Measurements from ENCODE around the gene CCDC107. TPM values are rescaled to one million over a fixed set of nuclear protein-coding genes. Genes with fewer than 3 reads are reported as not detected.
A peak's percentile ranks its signal among the peaks of the same experiment; 100 is the strongest.

Gene CCDC107
- total RNA-seq (12.1 and 13.8 TPM in 2 replicates), polyA plus RNA-seq (39.5 and 42.2 TPM in 2 replicates)

DNA sequence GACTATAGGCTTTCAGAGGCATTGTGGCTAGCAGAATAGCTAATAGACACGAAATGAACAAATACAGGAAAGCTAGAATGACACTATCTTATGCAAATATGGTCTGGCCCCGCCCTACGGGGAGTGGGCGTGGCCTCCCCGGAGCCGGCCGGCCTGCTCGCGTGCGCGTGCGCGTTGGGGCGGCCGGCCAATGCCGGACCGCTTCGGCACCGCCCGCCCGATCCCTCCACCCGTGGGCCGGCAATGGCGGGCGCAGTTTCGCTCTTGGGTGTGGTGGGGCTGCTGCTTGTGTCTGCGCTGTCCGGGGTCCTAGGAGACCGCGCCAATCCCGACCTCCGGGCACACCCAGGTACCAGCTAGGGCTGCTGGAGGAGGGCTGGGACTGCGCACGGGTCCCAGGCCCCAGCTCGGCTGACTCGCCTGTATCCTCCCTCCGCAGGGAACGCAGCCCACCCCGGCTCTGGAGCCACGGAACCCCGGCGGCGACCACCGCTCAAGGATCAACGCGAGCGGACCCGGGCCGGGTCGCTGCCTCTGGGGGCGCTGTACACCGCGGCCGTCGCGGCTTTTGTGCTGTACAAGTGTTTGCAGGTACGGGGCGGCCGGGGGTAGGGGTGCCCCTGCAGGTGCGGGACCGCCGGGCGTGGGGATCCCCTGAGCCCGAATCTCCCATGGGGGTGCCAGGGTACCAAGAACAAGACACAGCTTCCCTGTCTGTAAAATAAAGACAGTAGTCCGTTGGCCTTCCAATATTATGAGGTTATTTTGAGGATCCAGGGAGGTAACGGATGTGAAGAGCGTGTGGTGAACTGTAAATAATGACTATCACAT, at the start of gene CCDC107:
Gene CCDC107 (plus strand): TSS at position 156 of the 831 bp plus-strand sequence. CDS start 88 bp downstream, at position 244.
- Histone ChIP-seq H2AFZ (peak within 1 kb of the TSS; percentile 38), H3K9me3 (ENCODE audit: low read depth) (no peaks in the 10 kb centered on the region), H3K4me1 (ENCODE audit: insufficient read depth) (peaks cover 6% of the 10 kb centered on the region), H3K9me2 (replicated peaks; ENCODE audit: insufficient read depth) (no peaks in the 10 kb centered on the region), H3K4me3 (peak within 1 kb of the TSS; percentile 50), H3K4me2 (peak within 1 kb of the TSS; percentile 70), H3K27ac (peak within 1 kb of the TSS; percentile 98), H3K27me3 (no peaks in the 10 kb centered on the region), H4K20me1 (ENCODE audit: insufficient read depth, poor library complexity, severe bottlenecking) (no peaks in the 10 kb centered on the region), H3K79me2 (peaks cover 11% of the 10 kb centered on the region), H3K36me3 (replicated peaks; ENCODE audit: insufficient read depth, low read depth) (no peaks in the 10 kb centered on the region)
- peak; percentile 96 for DNase-seq (ENCODE audit: low spot score)
- TF ChIP-seq EZH2 (IDR thresholded peaks at IDR 0.05; ENCODE audit: borderline replicate concordance) (no peak), CTCF (IDR thresholded peaks at IDR 0.05; ENCODE audit: poor library complexity) (peak; percentile 86), EZH2phosphoT487 (IDR thresholded peaks at IDR 0.05; ENCODE audit: low read depth, severe bottlenecking, unreplicated experiment) (no peak)
- WGBS (ENCODE audit: low lambda C conversion rate, missing lambda C conversion rate): 1% methylated on average over 62 of the region's 67 CpGs

DNA sequence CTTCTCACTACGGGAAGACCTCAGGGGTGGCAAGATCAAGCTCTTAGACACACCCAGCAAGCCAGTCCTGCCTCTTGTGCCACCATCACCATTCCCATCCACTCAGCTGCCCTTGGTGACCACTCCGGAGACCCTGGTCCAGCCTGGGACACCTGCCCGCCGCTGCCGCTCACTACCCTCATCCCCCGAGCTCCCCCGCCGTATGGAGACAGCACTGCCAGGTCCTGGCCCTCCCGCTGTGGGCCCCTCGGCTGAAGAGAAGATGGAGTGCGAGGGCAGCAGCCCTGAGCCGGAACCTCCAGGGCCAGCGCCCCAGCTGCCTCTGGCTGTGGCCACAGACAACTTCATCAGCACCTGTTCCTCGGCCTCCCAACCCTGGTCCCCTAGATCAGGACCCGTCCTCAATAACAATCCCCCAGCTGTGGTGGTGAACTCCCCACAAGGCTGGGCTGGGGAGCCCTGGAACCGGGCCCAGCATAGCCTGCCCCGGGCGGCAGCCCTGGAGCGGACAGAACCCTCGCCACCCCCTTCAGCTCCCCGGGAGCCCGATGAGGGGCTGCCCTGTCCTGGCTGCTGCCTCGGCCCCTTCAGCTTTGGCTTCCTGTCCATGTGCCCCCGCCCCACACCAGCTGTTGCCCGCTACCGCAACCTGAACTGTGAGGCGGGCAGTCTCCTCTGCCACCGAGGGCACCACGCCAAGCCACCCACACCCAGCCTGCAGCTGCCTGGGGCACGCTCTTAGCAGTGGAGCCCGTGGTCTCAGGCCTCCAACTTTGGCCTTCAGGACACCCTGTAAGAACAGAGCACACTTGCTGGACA, 48.9 kb upstream of the CCDC107 start:
- Histone ChIP-seq H4K20me1 (ENCODE audit: insufficient read depth, poor library complexity, severe bottlenecking) (peaks cover 18% of the 10 kb centered on the region), H3K9me2 (replicated peaks; ENCODE audit: insufficient read depth) (no peaks in the 10 kb centered on the region), H3K27ac (no peak overlapping the region), H3K79me2 (peaks cover 20% of the 10 kb centered on the region), H2AFZ (no peak overlapping the region), H3K27me3 (peaks cover 4% of the 10 kb centered on the region), H3K4me3 (no peak overlapping the region), H3K9me3 (ENCODE audit: low read depth) (no peaks in the 10 kb centered on the region), H3K36me3 (replicated peaks; ENCODE audit: insufficient read depth, low read depth) (no peaks in the 10 kb centered on the region), H3K4me2 (no peak overlapping the region), H3K4me1 (ENCODE audit: insufficient read depth) (peaks cover 6% of the 10 kb centered on the region)
- no peak for DNase-seq (ENCODE audit: low spot score)
- WGBS (ENCODE audit: low lambda C conversion rate, missing lambda C conversion rate): 97% methylated on average over 29 of the region's 31 CpGs
- TF ChIP-seq EZH2phosphoT487 (IDR thresholded peaks at IDR 0.05; ENCODE audit: low read depth, severe bottlenecking, unreplicated experiment): no peak
- TF ChIP-seq EZH2 (IDR thresholded peaks at IDR 0.05; ENCODE audit: borderline replicate concordance): no peak
- no peak for TF ChIP-seq CTCF (IDR thresholded peaks at IDR 0.05; ENCODE audit: poor library complexity)

- H3K4me2 ChIP-seq: no peak overlapping the region
- peaks cover 6% of the 10 kb centered on the region for H3K4me1 ChIP-seq (ENCODE audit: insufficient read depth)
- no peaks in the 10 kb centered on the region for H3K36me3 ChIP-seq (replicated peaks; ENCODE audit: insufficient read depth, low read depth)
- H2AFZ ChIP-seq: no peak overlapping the region
- no peak overlapping the region for H3K4me3 ChIP-seq
- TF ChIP-seq EZH2phosphoT487 (IDR thresholded peaks at IDR 0.05; ENCODE audit: low read depth, severe bottlenecking, unreplicated experiment) (no peak), CTCF (IDR thresholded peaks at IDR 0.05; ENCODE audit: poor library complexity) (no peak), EZH2 (IDR thresholded peaks at IDR 0.05; ENCODE audit: borderline replicate concordance) (no peak)
- no peak for DNase-seq (ENCODE audit: low spot score)
- H3K27ac ChIP-seq: no peak overlapping the region
- H3K27me3 ChIP-seq: peaks cover 8% of the 10 kb centered on the region
- 96% methylated on average over 13 of the region's 13 CpGs for WGBS (ENCODE audit: low lambda C conversion rate, missing lambda C conversion rate)
- H3K79me2 ChIP-seq: peaks cover 20% of the 10 kb centered on the region
- peaks cover 18% of the 10 kb centered on the region for H4K20me1 ChIP-seq (ENCODE audit: insufficient read depth, poor library complexity, severe bottlenecking)
- H3K9me2 ChIP-seq (replicated peaks; ENCODE audit: insufficient read depth): no peaks in the 10 kb centered on the region
- H3K9me3 ChIP-seq (ENCODE audit: low read depth): no peaks in the 10 kb centered on the region
Measured at GRCh38 chr9:35609820-35610163, 48.3 kb upstream of the CCDC107 start.

All from hepatocyte (in vitro differentiated cells).